HuH-7.5 (cell line): ENCODE data around the gene PGPEP1.

ENCODE experiments used
- DNase-seq: peaks from one replicate; pipeline ENCODE4 v3.0.0; 2011; ENCODE audit warnings: low spot score

The PGPEP1 gene, protein sequence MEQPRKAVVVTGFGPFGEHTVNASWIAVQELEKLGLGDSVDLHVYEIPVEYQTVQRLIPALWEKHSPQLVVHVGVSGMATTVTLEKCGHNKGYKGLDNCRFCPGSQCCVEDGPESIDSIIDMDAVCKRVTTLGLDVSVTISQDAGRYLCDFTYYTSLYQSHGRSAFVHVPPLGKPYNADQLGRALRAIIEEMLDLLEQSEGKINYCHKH

DNA sequence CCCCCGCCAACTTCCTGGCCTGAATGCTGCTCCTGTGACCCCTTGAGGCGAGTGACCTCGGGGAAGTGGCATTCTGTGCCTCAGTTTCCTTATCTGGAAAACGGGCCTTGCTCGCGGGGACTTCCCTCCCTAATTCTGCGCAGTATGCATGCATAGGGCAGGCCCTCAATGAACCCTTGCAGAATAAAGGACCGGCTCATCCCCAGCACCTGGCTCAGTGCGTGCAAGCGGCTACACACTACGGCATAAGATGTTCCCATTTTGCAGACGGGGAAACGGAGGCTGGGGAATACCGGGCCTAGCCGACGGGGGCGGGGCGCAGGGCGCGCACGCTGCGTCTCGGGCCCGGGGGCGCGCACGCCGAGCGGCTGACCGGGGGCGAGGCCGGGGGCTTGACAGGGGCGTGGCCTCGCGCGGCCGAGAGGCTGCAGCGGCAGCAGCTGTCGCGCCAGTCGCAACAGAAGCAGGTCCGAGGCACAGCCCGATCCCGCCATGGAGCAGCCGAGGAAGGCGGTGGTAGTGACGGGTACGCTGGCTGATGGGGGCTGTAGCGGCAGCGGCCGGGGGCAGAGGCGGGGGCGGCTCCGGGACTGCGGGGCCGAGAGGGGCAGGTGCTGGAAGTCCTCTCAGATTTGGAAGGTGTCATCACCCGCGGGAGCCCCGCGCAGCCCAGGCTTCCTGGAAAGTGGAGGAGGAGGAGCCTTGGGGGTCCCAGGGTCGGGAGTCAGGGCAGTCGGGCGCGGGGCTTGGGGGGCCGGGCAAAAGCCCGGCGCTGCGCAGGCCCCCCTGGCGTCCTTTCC lies at the start of gene PGPEP1:
PGPEP1 (plus strand) TSS at position 409 of the 800 bp plus-strand sequence; CDS start at position 493, 84 bp downstream.
- peak; percentile 85 for DNase-seq

DNA sequence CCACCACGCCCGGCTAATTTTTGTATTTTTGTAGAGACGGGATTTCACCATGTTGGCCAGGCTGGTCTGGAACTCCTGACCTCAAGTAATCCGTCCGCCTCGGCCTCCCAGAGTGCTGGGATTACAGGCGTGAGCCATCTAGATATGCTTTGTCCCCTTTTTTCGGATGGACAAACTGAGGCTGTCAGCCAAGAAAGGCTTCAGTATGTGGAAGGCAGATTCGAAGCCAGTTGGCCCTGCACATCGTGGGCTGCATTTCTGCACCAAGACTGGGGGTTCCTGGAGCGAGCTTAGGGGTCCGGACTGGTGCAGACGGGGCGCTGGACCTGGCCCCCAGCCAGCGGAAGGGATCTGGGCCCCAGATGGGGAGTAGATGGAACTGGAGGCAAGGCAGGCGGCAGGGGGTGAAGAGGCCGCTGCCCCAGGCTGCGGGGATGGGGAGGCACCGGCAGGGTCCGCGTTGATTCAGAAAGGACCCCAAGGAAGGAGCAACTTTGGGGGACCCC lies 49.3 kb upstream of the PGPEP1 start:
- no peak for DNase-seq

DNA sequence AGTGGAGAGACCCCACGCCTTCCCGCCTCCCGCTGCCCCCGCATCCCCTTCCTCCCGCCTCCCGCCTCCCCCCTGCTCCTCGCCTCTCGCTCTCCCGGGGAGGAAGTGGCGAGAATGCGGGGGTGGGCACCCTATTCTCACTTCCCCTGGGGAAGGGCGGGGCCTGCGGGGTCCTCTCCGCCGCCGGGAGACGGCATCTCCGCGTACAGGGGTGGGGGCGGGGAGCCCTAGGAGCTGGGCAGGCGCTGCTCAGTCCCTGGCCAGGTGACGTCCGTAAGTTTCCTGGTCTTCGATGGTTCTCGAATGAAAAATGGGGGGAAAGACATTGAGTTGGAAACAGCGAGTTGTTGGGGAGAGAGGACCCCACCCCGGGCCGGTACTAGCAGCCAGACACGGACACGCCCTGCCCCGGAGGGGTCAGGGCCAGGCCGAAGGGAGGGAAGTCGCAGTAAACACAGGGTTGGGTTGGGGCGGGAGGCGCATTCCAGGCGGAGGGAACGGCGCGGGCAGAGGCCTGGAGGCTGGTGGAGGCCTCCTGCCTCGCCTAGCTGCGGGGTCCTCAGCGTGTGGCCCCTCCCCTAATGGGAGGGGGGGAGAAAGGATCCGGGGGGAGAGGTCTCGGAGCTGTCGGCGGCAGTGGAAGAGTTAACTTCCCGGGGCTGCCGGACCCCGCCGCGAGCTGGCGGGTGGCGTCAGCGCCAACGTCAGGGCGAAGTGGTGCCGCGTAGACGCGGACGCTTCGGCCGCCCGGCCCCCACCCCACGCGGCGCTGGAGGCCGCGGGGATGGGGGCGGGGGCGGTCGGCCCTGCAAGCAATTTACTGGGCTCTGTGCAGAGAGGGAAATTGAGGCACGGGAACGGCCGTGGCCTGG lies 48.6 kb upstream of the PGPEP1 start:
- DNase-seq: peak; percentile 87

DNA sequence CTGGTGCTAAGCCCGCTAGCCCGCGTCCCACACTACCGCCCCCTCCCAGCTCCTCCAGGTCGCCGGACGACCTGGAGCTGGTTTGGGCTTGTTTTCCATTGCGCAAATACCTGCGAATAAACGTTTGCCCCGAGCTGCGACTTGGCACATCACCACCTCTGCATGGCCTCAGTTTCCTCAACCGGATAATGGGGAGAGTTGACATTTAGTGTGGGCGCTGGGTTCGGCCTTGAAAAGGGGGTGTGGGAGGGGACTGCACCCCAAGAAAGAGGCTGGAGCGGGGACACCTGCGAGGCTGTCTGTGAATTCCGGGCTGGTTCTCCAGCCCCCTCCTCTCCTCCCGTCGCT lies 48.0 kb upstream of the PGPEP1 start:
- no peak for DNase-seq

DNA sequence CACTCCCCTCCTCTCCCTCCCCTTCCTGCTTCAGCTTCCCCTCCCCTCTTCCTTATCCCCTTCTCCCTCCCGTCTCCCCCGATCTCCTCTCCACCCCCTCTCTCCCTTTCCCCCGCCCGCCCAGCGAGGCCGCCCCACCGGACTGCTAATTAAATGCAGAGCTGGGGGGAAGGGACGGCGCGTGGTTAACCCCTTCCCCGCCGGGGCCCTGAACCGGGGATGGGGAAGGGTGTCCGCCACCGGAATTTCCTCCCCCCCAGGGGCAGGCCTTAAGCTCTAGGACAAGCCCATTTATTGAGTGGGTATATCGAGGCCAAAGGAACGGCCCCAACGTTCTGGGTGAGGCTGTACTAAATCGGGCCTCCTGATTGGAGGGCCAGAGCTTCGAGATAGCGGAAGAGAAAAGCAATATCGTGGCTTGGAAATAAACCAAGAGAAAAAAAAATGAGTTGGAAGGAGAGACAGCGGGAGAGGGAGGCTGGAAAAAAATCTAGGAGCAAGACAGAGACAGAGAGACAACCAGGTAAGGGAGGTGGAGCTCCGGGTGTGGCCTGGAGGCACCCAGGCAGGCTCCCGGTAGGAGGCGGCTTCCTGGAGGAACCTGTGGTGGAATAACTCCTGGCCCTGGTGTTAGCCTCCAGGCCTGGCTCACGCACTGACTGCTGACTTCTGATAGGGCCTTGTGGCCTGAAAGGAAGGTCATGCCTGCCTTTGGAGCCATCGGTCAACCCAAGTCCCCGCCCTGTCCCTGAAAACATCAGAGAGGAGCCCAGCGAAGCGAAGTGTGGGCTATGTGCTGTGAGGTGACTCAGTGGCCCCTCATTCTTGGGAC lies 47.4 kb upstream of the PGPEP1 start:
- peak; percentile 84 for DNase-seq

DNA sequence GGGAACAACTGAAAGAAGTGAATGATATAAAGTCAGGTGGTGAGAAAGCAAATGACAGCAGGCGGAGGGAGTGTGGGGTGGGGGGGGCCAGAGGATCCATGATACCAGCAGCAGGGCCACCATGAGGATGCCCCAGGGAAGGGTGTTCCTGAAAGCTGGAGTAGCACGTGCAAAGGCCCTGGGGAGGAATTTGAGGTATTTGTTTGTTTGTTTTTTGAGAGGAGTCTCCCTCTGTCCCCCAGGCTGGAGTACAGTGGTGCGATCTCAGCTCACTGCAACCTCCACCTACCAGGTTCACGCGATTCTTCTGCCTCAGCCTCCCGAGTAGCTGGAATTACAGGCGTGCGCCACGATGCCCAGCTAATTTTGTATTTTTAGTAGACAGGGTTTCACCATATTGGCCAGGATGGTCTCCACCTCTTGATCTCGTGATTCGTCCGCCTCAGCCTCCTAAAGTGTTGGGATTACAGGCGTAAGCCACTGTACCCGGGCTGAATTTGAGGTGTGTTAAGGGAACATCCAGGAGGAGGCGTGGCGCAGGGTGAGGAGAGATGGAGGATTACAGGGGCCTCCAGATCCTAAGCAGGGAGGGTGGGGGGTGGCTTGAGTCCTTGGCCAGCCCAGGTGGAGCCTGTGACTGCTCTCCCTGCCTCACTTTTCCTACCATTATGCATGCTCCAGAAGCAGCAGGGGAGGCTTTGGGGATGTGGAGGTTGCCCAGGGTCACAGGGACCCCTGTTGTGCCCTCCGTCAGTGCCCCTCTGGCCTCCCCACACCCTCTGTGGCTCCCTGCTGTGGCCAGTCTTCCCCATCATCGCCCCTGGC lies 46.5 kb upstream of the PGPEP1 start:
- no peak for DNase-seq

DNA sequence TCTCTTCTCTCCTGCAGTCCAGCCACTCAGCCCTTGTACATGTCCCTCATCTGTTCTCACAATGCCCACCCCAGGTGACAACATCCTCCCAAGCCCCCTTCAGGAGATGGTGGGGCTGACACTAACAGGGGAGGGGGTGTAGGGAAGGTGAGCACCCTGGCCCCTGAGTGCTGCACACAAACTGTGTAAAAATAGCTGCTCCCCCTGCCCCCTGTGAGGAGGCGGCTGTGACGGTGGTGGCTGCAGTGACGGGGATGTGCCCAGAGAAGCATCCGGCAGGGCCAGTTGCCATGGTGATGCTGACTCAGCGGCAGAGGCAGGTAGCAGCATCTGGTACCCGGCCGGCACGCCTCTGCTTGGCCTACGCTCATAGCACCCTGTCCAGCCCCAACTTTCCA lies 45.9 kb upstream of the PGPEP1 start:
- DNase-seq: no peak

DNA sequence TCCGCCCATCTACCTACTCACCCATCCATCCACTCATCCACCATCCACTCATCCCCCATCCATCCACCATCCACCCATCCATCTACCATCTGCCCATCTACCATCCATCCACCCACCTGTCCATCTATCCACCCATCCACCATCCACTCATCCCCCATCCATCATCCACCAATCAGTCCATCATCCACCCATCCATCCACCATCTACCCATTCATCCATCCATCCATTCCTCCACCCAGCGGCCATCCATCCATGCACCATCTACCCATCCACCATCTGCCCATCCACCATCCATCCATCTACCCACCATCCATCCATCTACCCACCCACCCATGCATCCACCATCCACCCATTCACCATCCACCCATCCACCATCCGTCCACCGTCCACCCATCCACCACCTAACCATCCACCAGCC lies 45.4 kb upstream of the PGPEP1 start:
- DNase-seq: no peak

DNA sequence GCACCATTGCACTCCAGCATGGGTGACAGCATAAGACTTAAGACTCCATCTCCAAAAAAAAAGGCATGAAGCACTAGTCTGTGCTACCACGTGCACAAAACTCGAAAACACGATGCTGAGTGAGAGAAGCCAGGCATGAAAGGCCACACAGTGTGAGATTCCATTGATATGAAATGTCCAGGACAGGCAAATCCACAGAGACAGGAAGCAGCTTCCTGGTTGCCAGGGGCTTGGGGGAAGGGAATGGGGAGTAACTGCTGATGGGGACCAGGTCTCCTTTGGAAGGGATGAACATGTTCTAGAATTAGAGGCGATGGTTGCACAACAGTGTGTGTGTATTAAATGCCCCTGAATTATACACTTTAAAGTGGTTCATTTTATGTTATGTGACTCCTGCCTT lies 43.1 kb upstream of the PGPEP1 start:
- DNase-seq: no peak

DNA sequence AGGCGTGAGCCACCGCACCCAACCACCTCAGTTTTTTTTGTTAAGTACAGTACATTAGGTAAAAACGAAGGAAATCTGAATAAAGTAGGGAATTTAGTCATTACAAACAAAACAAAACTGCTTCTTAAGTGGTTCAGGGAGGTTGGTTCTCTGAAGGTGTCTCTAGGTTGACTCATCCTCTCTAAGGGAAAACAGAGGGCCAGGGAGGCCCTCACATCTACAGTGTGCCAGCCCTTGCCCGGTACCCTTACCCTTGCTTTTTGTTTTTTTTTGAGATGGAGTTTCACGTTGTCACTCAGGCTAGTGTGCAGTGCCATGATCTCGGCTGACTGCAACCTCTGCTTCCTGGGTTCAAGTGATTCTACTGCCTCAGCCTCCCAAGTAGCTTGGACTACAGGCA lies 41.8 kb upstream of the PGPEP1 start:
- DNase-seq: no peak

DNA sequence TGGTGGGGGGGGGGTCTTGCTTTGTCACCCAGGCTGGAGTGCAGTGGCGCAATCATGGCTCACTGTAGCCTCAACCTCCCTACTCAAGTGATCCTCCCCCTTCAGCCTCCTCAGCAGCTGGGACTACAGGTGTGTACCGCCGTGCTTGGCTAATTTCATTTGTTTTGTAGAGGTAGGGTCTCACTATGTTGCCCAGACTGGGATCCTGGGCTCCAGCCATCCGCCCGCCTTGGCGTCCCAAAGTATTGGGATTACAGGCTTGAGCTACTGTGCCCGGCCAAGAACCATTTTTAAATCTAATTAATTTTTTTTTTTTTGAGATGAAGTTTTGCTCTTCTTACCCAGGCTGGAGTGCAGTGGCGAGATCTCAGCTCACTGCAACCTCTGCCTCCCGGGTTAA lies 40.7 kb upstream of the PGPEP1 start:
- no peak for DNase-seq

DNA sequence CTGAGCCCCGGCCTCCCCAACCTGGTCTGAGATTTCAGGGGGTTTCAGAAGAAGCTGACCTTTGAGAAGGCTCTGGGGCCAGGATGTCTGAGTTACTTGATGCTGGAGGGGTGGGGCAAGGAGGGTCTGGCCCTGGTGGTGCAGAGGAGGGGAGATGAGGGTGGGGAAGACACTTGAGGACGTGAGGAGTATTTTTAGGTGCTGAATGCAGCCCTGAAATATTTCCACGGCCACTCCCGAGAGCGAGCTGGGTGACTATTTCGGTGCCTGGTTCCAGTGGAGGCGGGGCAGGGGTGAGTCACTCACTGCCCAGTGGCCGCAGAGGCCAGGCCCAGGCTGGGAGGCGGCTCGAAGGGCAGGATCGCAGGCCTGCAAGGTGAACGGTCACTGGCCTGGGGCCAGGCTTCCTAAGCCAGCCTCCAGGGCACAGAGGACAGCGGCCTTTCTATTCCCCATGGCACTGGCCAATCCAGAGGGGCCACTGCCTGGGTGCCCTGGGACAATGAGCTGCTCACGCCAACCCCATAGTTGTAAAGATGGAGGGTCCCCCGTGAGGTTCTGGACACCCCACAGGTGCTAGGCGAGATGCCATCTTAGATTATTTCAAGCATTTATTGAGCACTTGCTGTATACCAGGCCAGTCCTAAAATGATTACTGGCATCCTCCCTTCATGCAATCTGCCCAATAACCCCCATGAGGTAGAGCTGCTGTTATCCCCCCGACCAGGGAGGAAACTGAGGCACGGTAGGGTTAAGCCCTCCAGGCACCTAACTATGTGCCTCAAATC lies 39.3 kb upstream of the PGPEP1 start:
- DNase-seq: peak; percentile 88

DNA sequence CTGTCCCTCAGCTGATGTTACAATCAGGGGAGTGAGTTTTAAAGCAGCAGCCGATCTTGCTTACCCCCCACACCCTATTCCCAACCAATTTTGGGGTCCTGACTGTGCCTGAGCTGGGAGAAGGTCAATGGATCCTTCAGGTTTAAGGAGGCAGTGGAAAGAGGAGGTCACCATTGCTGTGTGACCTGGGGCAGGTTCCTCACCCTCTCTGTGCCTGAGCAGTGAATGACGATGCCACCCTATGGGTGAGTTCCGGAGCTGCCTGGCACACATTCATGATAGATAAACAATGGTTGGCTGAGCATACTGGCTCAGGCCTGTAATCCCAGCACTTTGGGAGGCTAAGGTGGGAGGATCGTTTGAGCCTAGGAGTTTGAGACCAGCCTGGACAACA lies 38.7 kb upstream of the PGPEP1 start:
- no peak for DNase-seq

DNA sequence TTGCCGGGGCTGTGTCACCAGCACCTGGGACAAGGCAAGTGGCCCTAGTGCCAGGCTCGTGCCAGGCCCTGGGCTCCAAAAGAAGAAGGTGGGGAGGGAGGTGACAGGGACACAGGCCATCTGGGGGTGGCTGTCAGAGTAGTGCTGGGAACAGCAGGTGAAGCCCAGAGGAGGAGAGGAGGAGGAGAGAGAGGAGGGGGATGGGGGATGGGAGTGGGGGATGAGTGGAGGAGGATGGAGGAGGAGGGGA lies 36.3 kb upstream of the PGPEP1 start:
- no peak for DNase-seq

DNA sequence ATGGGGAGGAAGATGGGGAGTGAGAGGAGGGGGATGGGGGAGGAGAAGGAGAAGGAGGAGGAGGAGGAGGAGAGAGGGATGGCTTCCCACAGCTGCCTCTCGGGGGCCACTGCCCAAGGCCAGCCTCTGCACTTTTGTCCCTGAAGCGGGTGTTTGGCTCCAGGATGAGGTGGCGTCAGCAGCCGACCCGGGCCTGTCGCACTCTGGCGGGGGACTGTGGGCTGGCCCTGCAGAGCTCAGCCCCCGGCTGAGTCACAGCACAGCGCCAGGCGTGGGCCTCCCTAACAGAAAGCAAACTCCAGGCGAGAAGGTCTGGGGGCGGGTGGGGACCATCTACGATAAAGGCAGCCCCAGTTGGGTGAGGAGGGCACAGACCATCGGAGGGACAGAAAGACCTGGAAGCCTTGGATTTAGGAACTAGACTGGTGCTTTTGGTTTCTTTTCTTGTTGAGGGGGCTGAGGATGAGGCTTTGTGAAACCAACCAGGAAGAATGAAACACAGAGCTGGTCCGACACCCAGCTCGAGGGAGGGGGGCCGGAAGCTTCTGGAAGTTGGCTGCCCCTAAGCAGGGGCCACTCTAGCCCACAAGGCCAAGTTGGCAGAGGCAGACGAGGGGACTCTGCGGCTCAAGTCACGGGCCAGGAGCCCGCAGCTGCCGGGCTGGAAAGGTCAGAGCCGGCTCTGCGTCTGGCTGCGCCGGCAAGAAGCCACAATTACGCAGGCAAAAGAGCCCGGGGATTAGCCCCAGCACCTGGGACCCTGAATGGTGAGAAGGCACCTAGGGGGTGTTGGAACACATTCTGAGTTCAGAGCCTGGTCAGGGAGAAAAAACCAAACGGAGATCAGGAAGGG lies 35.7 kb upstream of the PGPEP1 start:
- DNase-seq: no peak

DNA sequence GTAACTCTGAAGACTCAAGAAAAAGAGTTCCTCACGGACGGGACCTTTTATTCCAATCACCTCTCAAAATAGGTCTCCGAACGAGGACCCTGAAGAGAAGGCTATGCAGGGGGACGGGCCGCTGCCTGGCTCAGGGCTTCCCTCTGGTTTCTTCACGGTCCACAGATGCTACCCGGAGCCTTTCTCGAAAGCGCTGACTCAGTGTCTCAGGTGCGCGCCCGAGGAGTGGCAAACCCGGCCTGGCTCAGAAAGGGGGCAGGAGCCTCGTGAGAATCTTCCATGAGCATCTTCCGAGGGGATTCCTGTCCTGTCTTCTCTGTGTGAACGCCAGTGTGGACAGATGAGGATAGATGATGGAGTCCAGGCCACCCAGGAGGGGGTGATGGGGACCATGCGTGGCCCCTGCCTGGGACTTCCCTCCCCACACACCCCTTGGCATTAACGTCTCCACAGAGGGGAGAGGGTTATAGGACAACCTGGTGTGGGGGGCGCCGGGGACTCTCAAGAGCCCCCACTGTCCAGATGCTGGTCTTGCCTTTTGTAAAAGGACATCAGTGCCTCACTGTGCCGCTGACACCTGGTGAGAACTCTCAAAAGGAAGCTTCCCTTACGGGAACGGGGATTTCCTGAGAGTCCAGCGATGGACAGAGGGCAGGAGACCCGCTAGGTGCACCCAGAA lies 34.0 kb upstream of the PGPEP1 start:
- no peak for DNase-seq

DNA sequence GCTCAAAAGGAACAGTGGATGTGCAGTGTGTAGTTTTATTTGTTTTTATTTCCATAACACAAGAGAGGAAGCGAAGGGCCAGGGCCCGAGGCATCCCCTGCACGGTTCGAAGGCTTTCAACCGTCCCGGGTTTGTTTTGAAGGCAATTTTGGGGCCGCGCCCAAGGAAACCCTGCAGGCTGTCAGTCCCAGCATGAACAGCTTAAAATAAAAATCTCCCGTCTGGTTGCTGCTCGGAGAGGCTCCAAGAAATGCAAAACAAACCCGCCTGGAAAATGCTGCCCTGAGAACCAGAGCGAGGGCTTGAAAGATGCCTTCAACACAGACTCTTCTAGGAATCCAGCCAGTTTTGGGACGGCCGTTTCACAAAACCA lies 33.5 kb upstream of the PGPEP1 start:
- DNase-seq: no peak

DNA sequence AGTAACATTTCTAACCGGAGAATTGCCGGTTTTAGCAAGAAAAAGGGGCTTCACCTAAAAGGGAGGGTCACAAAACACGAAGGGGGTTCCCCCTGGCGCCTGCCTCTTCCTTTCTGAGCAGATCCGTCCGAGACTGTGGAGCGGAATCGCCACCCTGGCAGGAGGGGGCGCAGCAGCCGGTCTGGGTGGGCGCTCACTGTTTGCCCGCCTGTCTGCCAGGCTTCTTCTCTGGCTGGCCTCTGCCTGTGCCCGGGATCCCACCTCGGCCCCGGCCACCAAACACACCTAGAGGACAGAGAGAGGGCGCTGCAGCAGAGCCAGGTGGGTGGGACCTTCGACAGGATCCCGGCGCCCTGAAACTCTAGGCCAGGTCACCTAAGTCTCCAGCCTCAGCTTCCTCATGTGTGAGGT lies 33.1 kb upstream of the PGPEP1 start:
- DNase-seq: no peak
